Esophagus squamous epithelium (tissue), 4 donors: ENCODE measurements around the gene EFCAB13.

Experiments
- CTCF ChIP-seq, 6 experiments: fragments of 450-650 bp in 4 of 6; fragments of 200-600 bp in 2 of 6; sonication (generic) in 2 of 6; IDR thresholded peaks; one replicate each; pipeline ENCODE4 v1.5.1; 2016 to 2019; ENCODE audit warnings: antibody characterized with exemption in 6 of 6, mild to moderate bottlenecking in 4 of 6, moderate library complexity in 4 of 6
- POLR2A ChIP-seq, 4 donors: fragments of 450-650 bp; IDR thresholded peaks; one replicate each; pipeline ENCODE4 v1.6.1; 2017; ENCODE audit warnings: antibody characterized with exemption in 4 of 4, mild to moderate bottlenecking in 4 of 4, moderate library complexity in 3 of 4

GRCh38 chr17:47352848-47353247 lies 29.1 kb downstream of the EFCAB13 start:
- TF ChIP-seq CTCF (IDR thresholded peaks at IDR 0.05) (no peak), POLR2A (IDR thresholded peaks at IDR 0.05) (no peak)
